B cell (primary cell): ENCODE results near the gene RUFY3.

Experiments used
- EZH2 ChIP-seq: IDR thresholded peaks from 2 replicates; pipeline ENCODE4 v1.6.1; 2012; ENCODE audit warnings: borderline replicate concordance, low read depth, mild to moderate bottlenecking, moderate library complexity, low read length; ENCODE audit not compliant: insufficient read depth, poor library complexity, severe bottlenecking
- TF ChIP-seq, protein P1 (sequence below): fragments of 200-600 bp; IDR thresholded peaks from one replicate; pipeline ENCODE4 v1.8.0; 2022; ENCODE audit warnings: antibody characterized with exemption, mild to moderate bottlenecking

DNA sequence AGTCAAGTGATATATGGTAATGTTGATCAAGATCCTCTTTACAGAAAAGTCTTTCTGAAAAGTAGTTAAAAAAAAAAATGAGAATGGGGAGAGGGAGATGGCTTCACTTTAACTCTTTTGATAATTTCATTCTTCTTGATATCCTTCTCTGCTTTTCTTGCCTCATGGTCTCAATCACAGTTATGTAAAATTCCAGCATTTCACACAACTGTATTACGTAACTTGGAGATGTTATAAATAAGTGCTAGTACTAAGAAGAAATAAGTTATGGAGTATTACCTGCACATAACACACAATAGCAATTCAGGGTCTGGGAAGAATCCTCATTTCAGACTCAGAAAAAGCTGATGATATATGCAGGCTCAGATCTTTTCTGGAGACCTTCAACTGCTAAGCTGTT, 22.0 kb downstream of the RUFY3 start:
- TF ChIP-seq, protein P1, sequence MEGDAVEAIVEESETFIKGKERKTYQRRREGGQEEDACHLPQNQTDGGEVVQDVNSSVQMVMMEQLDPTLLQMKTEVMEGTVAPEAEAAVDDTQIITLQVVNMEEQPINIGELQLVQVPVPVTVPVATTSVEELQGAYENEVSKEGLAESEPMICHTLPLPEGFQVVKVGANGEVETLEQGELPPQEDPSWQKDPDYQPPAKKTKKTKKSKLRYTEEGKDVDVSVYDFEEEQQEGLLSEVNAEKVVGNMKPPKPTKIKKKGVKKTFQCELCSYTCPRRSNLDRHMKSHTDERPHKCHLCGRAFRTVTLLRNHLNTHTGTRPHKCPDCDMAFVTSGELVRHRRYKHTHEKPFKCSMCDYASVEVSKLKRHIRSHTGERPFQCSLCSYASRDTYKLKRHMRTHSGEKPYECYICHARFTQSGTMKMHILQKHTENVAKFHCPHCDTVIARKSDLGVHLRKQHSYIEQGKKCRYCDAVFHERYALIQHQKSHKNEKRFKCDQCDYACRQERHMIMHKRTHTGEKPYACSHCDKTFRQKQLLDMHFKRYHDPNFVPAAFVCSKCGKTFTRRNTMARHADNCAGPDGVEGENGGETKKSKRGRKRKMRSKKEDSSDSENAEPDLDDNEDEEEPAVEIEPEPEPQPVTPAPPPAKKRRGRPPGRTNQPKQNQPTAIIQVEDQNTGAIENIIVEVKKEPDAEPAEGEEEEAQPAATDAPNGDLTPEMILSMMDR: no peak
- TF ChIP-seq EZH2: no peak
